HCT116 (cell line): ENCODE results near the gene CDC45. TPM values are rescaled to one million over a fixed set of nuclear protein-coding genes. Genes with fewer than 3 reads are reported as not detected.

Source experiments
- ATAC-seq: fragments of 200-7000 bp; cut with Tn5 transposase; 2 replicates; pipeline ENCODE4 v1.9.1; 2020; ENCODE audit warnings: mild to moderate bottlenecking, moderate library complexity
- BruUV-seq: library from RNA; stranded (reverse); fragments of 400-500 nt; replicated peaks from 2 replicates; lab custom pipeline; 2021; lab: Mats Ljungman, UMichigan
- CTCF ChIA-PET: fragments of 300-600 bp; sonication (Branson Sonifier 250); formaldehyde crosslinking; loops from one replicate; lab custom pipeline; 2021; ENCODE audit warnings: antibody characterized with exemption; lab: Charles Lee
- POLR2A ChIA-PET: fragments of 300-600, 350-600 bp; sonication (Branson Sonifier 250); formaldehyde crosslinking; loops from one replicate; lab custom pipeline; 2021; ENCODE audit warnings: antibody characterized with exemption; lab: Charles Lee
- RAD21 ChIA-PET, 2 experiments: fragments of 300-600 bp; sonication (Branson Sonifier 250); formaldehyde crosslinking; loops; one replicate each; lab custom pipeline; 2023; ENCODE audit warnings: low total read pairs in 2 of 2; ENCODE audit not compliant: uncharacterized antibody in 2 of 2, unreplicated experiment in 2 of 2, low non-redundant PET in 1 of 2; lab: Charles Lee
- DNase-seq: peaks from one replicate; pipeline ENCODE4 v3.0.0-alpha.2; 2010; ENCODE audit warnings: low read depth, low spot score
- H2AFZ ChIP-seq: fragments of 200-600 bp; shearing (Covaris generic), sonication (generic); 2 replicates; pipeline ENCODE4 v1.6.1; 2017; ENCODE audit warnings: low read depth, mixed run types, mixed read lengths, antibody characterized with exemption, low read length; ENCODE audit not compliant: poor library complexity, severe bottlenecking
- H3K27ac ChIP-seq: 2 replicates; pipeline ENCODE4 v1.5.1; 2012; ENCODE audit warnings: low read depth, low read length
- H3K27me3 ChIP-seq: fragments of 200-600 bp; sonication (generic); 2 replicates; pipeline ENCODE4 v1.6.1; 2016; ENCODE audit warnings: mixed run types, low read length, mixed read lengths; ENCODE audit not compliant: insufficient read depth
- H3K36me3 ChIP-seq, 2 experiments: fragments of 200-500 bp in 1 of 2; fragments of 200-600 bp in 1 of 2; sonication (Bioruptor generic) in 1 of 2; sonication (generic) in 1 of 2; 2 replicates each; pipeline versions ENCODE4 v1.5.1 to v1.6.1; 2014 to 2016; ENCODE audit warnings: low read length in 2 of 2, inconsistent platforms in 1 of 2, mixed read lengths in 1 of 2, mixed run types in 1 of 2; ENCODE audit not compliant: insufficient read depth in 2 of 2, control insufficient read depth in 1 of 2
- H3K4me1 ChIP-seq, 2 experiments: fragments of 200-600 bp in 1 of 2; sonication (generic) in 1 of 2; 2 replicates each; pipeline versions ENCODE4 v1.5.1 to v1.6.1; 2012 to 2017; ENCODE audit warnings: low read length in 2 of 2, inconsistent platforms in 1 of 2, mild to moderate bottlenecking in 1 of 2, mixed read lengths in 1 of 2, mixed run types in 1 of 2, moderate library complexity in 1 of 2; ENCODE audit not compliant: insufficient read depth in 2 of 2, control insufficient read depth in 1 of 2
- H3K4me2 ChIP-seq: fragments of 200-600 bp; sonication (generic); 2 replicates; pipeline ENCODE4 v1.6.1; 2017; ENCODE audit warnings: mixed run types, low read length, mixed read lengths
- H3K4me3 ChIP-seq, 2 experiments: fragments of 200-600 bp in 1 of 2; sonication (generic) in 1 of 2; replicated peaks in 1 of 2; 2 replicates each; pipeline ENCODE4 v1.5.1; 2011 to 2016; ENCODE audit warnings: low read length in 2 of 2, control low read depth in 1 of 2, low read depth in 1 of 2, mild to moderate bottlenecking in 1 of 2, mixed read lengths in 1 of 2, mixed run types in 1 of 2
- H3K79me2 ChIP-seq: fragments of 200-600 bp; sonication (generic); 2 replicates; pipeline ENCODE4 v1.6.1; 2017; ENCODE audit warnings: mild to moderate bottlenecking, mixed run types, low read length, moderate library complexity, mixed read lengths; ENCODE audit not compliant: insufficient read depth
- H3K9ac ChIP-seq: fragments of 200-600 bp; sonication (generic); 2 replicates; pipeline ENCODE4 v1.6.1; 2016; ENCODE audit warnings: low read length, mixed read lengths
- H3K9me2 ChIP-seq: fragments of 200-600 bp; sonication (generic), shearing (Covaris generic); 2 replicates; pipeline ENCODE4 v1.6.1; 2017; ENCODE audit warnings: mixed run types, mild to moderate bottlenecking, moderate library complexity; ENCODE audit not compliant: insufficient read depth
- H3K9me3 ChIP-seq, 2 experiments: fragments of 200-500 bp in 1 of 2; fragments of 200-600 bp in 1 of 2; sonication (Bioruptor generic) in 1 of 2; sonication (generic) in 1 of 2; 2 replicates each; pipeline ENCODE4 v1.6.1; 2014 to 2017; ENCODE audit warnings: low read length in 2 of 2, mixed read lengths in 2 of 2, inconsistent platforms in 1 of 2, low read depth in 1 of 2, mild to moderate bottlenecking in 1 of 2, mixed run types in 1 of 2, moderate library complexity in 1 of 2; ENCODE audit not compliant: control insufficient read depth in 1 of 2, insufficient read depth in 1 of 2
- H4K20me1 ChIP-seq: fragments of 200-600 bp; sonication (generic), shearing (Covaris generic); 2 replicates; pipeline ENCODE4 v1.6.1; 2017; ENCODE audit warnings: mixed run types, mild to moderate bottlenecking, moderate library complexity; ENCODE audit not compliant: insufficient read depth
- CBX3 ChIP-seq: IDR thresholded peaks from 2 replicates; pipeline ENCODE4 v1.6.1; 2012; ENCODE audit warnings: low read depth
- EZH2phosphoT487 ChIP-seq: fragments of 200-600 bp; IDR thresholded peaks from 2 replicates; pipeline ENCODE4 v1.6.1; 2018; ENCODE audit warnings: antibody characterized with exemption, borderline replicate concordance
- POLR2A ChIP-seq: IDR thresholded peaks from 2 replicates; pipeline ENCODE4 v1.7.0; 2011; ENCODE audit warnings: borderline replicate concordance; ENCODE audit not compliant: insufficient read depth, insufficient read length; ENCODE audit errors: extremely low read depth
- POLR2AphosphoS5 ChIP-seq: IDR thresholded peaks from 2 replicates; pipeline ENCODE4 v1.6.1; 2011; ENCODE audit warnings: mild to moderate bottlenecking, low read depth, low read length, moderate library complexity
- SP1 ChIP-seq: IDR thresholded peaks from 2 replicates; pipeline ENCODE4 v1.6.1; 2012; ENCODE audit warnings: low read depth
- SRF ChIP-seq: IDR thresholded peaks from 2 replicates; pipeline ENCODE4 v1.6.1; 2012; ENCODE audit warnings: low read depth
- intact Hi-C: fragments of 100-400 bp; cut with micrococcal nuclease; formaldehyde crosslinking; loops from 2 replicates; pipeline ENCODE4 v1.10.0; 2022
- total RNA-seq: library from RNA; stranded (reverse); gene quantifications from one replicate; pipeline ENCODE4 v1.2.1, GENCODE V29; 2021; ENCODE audit not compliant: unreplicated experiment
- TF ChIP-seq, protein P1 (sequence below): IDR thresholded peaks from 2 replicates; pipeline ENCODE4 v1.6.1; 2011; ENCODE audit warnings: mild to moderate bottlenecking, low read length, moderate library complexity; ENCODE audit not compliant: insufficient replicate concordance; ENCODE audit errors: extremely low read depth

CDC45 gene
- total RNA-seq, 1 experiment from 2014 or later = 43.4 TPM

GRCh38 chr22:19448739-19449421 lies 30.8 kb upstream of the CDC45 start:
- Histone ChIP-seq H3K4me1 (peaks cover 15 to 16% of the 10 kb centered on the region in 2 experiments), H3K4me2 (no peak overlapping the region), H3K9me3 (no peaks in the 10 kb centered on the region)
- POLR2A ChIA-PET = no interaction called here
- ATAC-seq = no peak
- intact Hi-C loops = no loop called here
- no TSS peak for BruUV-seq
- TF ChIP-seq, protein P1, sequence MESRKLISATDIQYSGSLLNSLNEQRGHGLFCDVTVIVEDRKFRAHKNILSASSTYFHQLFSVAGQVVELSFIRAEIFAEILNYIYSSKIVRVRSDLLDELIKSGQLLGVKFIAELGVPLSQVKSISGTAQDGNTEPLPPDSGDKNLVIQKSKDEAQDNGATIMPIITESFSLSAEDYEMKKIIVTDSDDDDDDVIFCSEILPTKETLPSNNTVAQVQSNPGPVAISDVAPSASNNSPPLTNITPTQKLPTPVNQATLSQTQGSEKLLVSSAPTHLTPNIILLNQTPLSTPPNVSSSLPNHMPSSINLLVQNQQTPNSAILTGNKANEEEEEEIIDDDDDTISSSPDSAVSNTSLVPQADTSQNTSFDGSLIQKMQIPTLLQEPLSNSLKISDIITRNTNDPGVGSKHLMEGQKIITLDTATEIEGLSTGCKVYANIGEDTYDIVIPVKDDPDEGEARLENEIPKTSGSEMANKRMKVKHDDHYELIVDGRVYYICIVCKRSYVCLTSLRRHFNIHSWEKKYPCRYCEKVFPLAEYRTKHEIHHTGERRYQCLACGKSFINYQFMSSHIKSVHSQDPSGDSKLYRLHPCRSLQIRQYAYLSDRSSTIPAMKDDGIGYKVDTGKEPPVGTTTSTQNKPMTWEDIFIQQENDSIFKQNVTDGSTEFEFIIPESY = no peak
- no peak for TF ChIP-seq POLR2AphosphoS5
- TF ChIP-seq, all 23 proteins: peak for 0
- Histone ChIP-seq H3K27ac (no peak overlapping the region), H3K4me3 (no peak overlapping the region), H3K79me2 (peaks cover 36% of the 10 kb centered on the region), H3K9me2 (no peaks in the 10 kb centered on the region), H3K36me3 (peaks cover 28 to 29% of the 10 kb centered on the region in 2 experiments; a peak in 3 of 4 replicates), H3K27me3 (no peaks in the 10 kb centered on the region), H3K9ac (no peak overlapping the region), H2AFZ (no peak overlapping the region), H4K20me1 (no peaks in the 10 kb centered on the region)
- RAD21 ChIA-PET = no interaction called here
- CTCF ChIA-PET = no interaction called here
- DNase-seq = no peak

DNA sequence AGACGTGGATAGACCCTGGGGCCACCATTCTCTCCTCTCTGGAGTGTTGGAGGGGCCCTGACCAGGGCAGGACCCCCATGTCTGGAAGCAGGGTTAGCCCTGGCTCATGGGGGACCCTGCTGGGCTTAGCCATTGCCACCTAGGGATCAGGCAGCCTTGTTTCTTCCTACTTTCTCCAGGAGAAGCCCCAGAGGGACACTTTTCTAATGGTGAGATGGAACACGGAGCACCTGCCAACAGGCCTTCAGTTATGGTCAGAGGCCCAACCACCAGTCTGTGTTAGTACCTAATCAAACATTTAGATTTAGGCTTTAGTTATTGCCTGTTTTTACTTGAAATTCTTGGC lies 30.3 kb upstream of the CDC45 start:
- H3K4me3 ChIP-seq = no peak overlapping the region
- DNase-seq = no peak
- H3K9me3 ChIP-seq = no peaks in the 10 kb centered on the region
- no peak overlapping the region for H3K9ac ChIP-seq
- CTCF ChIA-PET = no interaction called here
- TF ChIP-seq CBX3 = no peak
- TF ChIP-seq POLR2A = no peak
- TF ChIP-seq EZH2phosphoT487 = no peak
- no peak for TF ChIP-seq SP1
- TF ChIP-seq SRF = no peak
- no peak overlapping the region for H3K27ac ChIP-seq
- H3K9me2 ChIP-seq = no peaks in the 10 kb centered on the region
- peaks cover 29 to 31% of the 10 kb centered on the region in 2 experiments; a peak in 3 of 4 replicates for H3K36me3 ChIP-seq
- H3K27me3 ChIP-seq = no peaks in the 10 kb centered on the region
- H3K79me2 ChIP-seq = peaks cover 31% of the 10 kb centered on the region
- BruUV-seq = no TSS peak
- H2AFZ ChIP-seq = no peak overlapping the region
- ATAC-seq = no peak
- no peak overlapping the region for H3K4me2 ChIP-seq
- intact Hi-C loops = no loop called here
- RAD21 ChIA-PET = no interaction called here
- H3K4me1 ChIP-seq = peaks cover 15 to 16% of the 10 kb centered on the region in 2 experiments
- POLR2A ChIA-PET = no interaction called here
- H4K20me1 ChIP-seq = no peaks in the 10 kb centered on the region
